Vagina (tissue), 2 donors: ENCODE measurements around the gene PCGF1.

ENCODE experiments used
- POLR2A ChIP-seq, 2 donors: fragments of 450-650 bp; IDR thresholded peaks; one replicate each; pipeline ENCODE4 v1.6.1; 2017; ENCODE audit warnings: antibody characterized with exemption in 2 of 2, mild to moderate bottlenecking in 2 of 2, moderate library complexity in 2 of 2
- TF ChIP-seq, protein P1 (sequence below), 3 experiments: fragments of 450-650 bp in 2 of 3; fragments of 200-600 bp in 1 of 3; sonication (generic) in 1 of 3; IDR thresholded peaks; one replicate each; pipeline ENCODE4 v1.5.1; 2017 to 2019; ENCODE audit warnings: antibody characterized with exemption in 3 of 3, mild to moderate bottlenecking in 2 of 3, moderate library complexity in 2 of 3

DNA sequence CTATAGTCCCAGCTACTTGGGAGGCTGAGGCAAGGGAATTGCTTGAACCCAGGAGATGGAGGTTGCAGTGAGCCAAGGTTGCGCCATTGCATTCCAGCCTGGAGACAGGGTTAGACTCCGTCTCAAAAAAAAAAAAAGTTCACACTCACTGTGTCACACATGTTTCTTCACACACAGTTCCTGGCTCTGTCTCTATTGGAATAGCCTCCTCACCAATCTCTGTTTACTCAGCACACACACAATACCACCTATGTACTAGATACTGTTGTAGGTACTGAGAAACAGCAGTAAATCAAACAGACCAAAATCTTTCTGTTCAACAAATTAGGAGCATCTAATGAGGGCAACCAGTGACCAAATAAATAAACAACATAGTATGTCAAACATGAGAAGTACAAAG lies 21.4 kb downstream of the PCGF1 start:
- no peak for TF ChIP-seq POLR2A (IDR thresholded peaks at IDR 0.05)
- TF ChIP-seq, protein P1, sequence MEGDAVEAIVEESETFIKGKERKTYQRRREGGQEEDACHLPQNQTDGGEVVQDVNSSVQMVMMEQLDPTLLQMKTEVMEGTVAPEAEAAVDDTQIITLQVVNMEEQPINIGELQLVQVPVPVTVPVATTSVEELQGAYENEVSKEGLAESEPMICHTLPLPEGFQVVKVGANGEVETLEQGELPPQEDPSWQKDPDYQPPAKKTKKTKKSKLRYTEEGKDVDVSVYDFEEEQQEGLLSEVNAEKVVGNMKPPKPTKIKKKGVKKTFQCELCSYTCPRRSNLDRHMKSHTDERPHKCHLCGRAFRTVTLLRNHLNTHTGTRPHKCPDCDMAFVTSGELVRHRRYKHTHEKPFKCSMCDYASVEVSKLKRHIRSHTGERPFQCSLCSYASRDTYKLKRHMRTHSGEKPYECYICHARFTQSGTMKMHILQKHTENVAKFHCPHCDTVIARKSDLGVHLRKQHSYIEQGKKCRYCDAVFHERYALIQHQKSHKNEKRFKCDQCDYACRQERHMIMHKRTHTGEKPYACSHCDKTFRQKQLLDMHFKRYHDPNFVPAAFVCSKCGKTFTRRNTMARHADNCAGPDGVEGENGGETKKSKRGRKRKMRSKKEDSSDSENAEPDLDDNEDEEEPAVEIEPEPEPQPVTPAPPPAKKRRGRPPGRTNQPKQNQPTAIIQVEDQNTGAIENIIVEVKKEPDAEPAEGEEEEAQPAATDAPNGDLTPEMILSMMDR (IDR thresholded peaks at IDR 0.05) = no peak
